Measurements from ENCODE around the gene LETM1. TPM values are rescaled to one million over a fixed set of nuclear protein-coding genes. Genes with fewer than 3 reads are reported as not detected.
A peak's percentile ranks its signal among the peaks of the same experiment; 100 is the strongest.

LETM1 gene
- total and polyA plus RNA-seq, 2 of the 13 experiments (the other 11 are each of a cell fraction or from before 2014, with no cell fraction given): 9.7 to 41.6 TPM

DNA sequence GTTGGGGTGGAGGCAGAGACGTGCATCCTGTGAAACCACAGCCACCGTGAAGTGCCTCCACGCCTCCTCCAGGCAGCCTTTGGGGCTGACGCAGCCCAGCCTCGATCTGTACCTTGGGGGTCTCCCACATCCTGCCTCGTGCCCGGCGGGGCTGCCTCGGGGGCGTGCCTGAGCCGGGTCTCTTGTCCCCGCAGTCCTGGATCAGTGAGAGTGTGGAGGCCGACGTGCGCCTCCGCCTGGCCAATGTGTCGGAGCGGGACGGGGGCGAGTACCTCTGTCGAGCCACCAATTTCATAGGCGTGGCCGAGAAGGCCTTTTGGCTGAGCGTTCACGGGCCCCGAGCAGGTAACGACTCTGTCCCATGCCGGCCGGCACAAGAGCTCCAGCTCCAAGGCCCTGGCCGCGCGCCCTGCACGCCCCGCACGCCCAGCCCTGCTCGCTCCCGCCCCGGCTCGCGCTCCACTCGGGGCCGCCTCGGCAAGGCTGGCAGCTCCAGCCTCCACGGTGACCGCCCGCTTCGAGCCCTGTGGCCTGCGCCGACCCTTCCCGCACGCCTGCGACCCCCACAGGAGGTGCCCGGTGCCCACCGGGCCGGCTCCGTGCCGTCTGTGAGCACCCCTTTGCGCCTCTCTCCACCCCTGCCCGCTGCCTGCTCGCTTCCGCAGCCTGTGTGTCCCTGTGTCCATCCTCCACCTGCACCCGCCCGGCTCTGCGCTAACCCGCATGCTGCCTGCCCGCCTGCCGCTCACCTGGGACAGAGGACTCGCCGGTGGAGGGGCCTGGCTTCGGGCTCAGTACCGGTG is 53.0 kb downstream of the LETM1 start (continued):
- TF ChIP-seq, protein P1, sequence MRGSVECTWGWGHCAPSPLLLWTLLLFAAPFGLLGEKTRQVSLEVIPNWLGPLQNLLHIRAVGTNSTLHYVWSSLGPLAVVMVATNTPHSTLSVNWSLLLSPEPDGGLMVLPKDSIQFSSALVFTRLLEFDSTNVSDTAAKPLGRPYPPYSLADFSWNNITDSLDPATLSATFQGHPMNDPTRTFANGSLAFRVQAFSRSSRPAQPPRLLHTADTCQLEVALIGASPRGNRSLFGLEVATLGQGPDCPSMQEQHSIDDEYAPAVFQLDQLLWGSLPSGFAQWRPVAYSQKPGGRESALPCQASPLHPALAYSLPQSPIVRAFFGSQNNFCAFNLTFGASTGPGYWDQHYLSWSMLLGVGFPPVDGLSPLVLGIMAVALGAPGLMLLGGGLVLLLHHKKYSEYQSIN (CRISPR knock-in tag; IDR thresholded peaks at IDR 0.05; ENCODE audit: borderline replicate concordance): no peak
- TF ChIP-seq DNMT1 (CRISPR knock-in tag; IDR thresholded peaks at IDR 0.05) (0 out of 2 replicates have a peak, but pooled peaks have one; percentile 1), RAD21 (CRISPR knock-in tag; IDR thresholded peaks at IDR 0.05) (0 out of 2 replicates have a peak, but pooled peaks have one; percentile 3), TRIM24 (CRISPR knock-in tag; IDR thresholded peaks at IDR 0.05) (no peak), ZNF883 (CRISPR knock-in tag; IDR thresholded peaks at IDR 0.05; ENCODE audit: not compliant biosample characterization) (peak; percentile 6), REPIN1 (CRISPR knock-in tag; IDR thresholded peaks at IDR 0.05; ENCODE audit: borderline replicate concordance, low read depth) (0 out of 2 replicates have a peak, but pooled peaks have one; percentile 6), IRF2 (CRISPR knock-in tag; IDR thresholded peaks at IDR 0.05) (0 out of 2 replicates have a peak, but pooled peaks have one; percentile 5), GTF3A (CRISPR knock-in tag; conservative IDR thresholded peaks at IDR 0.05) (0 out of 2 replicates have a peak, but pooled peaks have one; percentile 16), AGO2 (optimal IDR thresholded peaks at IDR 0.05; ENCODE audit: low read depth, low read length) (peak; percentile 87), FOSL1 (CRISPR knock-in tag; IDR thresholded peaks at IDR 0.05; ENCODE audit: borderline replicate concordance) (no peak), NR2F1 (CRISPR knock-in tag; IDR thresholded peaks at IDR 0.05) (no peak), ZNF234 (CRISPR knock-in tag; conservative IDR thresholded peaks at IDR 0.05) (no peak), SNRNP70 (IDR thresholded peaks at IDR 0.05; ENCODE audit: low read depth, low read length) (no peak), ZNF326 (CRISPR knock-in tag; IDR thresholded peaks at IDR 0.05; ENCODE audit: borderline replicate concordance) (peak; percentile 75; the same call in 1 of the 2 replicates), ATF1 (CRISPR knock-in tag; IDR thresholded peaks at IDR 0.05) (no peak)
- TF ChIP-seq, protein P2, sequence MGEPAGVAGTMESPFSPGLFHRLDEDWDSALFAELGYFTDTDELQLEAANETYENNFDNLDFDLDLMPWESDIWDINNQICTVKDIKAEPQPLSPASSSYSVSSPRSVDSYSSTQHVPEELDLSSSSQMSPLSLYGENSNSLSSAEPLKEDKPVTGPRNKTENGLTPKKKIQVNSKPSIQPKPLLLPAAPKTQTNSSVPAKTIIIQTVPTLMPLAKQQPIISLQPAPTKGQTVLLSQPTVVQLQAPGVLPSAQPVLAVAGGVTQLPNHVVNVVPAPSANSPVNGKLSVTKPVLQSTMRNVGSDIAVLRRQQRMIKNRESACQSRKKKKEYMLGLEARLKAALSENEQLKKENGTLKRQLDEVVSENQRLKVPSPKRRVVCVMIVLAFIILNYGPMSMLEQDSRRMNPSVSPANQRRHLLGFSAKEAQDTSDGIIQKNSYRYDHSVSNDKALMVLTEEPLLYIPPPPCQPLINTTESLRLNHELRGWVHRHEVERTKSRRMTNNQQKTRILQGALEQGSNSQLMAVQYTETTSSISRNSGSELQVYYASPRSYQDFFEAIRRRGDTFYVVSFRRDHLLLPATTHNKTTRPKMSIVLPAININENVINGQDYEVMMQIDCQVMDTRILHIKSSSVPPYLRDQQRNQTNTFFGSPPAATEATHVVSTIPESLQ (CRISPR knock-in tag; conservative IDR thresholded peaks at IDR 0.05): no peak
- TF ChIP-seq, protein P3, sequence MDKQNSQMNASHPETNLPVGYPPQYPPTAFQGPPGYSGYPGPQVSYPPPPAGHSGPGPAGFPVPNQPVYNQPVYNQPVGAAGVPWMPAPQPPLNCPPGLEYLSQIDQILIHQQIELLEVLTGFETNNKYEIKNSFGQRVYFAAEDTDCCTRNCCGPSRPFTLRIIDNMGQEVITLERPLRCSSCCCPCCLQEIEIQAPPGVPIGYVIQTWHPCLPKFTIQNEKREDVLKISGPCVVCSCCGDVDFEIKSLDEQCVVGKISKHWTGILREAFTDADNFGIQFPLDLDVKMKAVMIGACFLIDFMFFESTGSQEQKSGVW (CRISPR knock-in tag; IDR thresholded peaks at IDR 0.05; ENCODE audit: borderline replicate concordance): no peak
- TF ChIP-seq, protein P4, sequence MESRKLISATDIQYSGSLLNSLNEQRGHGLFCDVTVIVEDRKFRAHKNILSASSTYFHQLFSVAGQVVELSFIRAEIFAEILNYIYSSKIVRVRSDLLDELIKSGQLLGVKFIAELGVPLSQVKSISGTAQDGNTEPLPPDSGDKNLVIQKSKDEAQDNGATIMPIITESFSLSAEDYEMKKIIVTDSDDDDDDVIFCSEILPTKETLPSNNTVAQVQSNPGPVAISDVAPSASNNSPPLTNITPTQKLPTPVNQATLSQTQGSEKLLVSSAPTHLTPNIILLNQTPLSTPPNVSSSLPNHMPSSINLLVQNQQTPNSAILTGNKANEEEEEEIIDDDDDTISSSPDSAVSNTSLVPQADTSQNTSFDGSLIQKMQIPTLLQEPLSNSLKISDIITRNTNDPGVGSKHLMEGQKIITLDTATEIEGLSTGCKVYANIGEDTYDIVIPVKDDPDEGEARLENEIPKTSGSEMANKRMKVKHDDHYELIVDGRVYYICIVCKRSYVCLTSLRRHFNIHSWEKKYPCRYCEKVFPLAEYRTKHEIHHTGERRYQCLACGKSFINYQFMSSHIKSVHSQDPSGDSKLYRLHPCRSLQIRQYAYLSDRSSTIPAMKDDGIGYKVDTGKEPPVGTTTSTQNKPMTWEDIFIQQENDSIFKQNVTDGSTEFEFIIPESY (CRISPR knock-in tag; IDR thresholded peaks at IDR 0.05): peak; percentile 39; the same call in 1 of the 2 replicates
